Measurements from ENCODE around the gene DRC3.

Gene DRC3

DNA sequence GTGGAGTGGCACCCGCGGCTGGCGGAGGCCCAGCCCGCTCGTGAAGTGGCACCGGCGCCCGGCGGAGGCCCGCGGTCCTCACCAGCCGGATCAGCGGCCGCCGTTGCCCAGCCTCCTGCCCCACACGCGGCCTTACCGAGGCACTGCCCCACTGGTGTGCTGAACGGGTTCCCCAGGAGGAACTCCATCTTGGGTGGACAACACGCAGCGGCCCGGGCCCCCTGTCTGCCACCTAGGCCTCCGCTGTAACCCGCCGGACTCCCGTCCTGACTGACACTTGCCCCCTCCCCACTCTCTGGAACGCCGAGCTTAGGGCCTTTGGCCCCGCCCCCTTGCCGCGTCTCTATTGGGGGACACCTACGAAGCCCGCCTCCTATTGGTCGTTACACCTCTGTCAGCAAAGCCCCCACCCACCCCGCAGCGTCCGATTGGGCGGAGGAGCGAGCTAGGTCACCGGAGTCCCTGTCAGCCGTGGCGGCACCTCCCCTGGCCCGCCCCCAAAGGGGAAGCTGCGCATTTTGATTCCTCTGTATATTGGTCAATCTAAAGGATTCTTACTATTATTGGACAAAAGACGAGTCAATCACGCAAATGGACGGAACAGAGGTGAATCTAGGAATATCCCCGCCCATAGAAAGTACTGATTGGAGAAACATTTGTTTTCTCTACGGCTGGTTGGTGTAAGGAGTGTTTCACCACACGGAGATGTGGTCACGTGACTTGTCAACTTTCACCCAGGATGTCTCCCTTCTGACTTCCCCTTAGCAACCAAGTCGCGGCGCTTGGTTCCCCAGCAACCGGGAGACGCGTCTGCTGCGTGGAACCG is at the start of gene DRC3, which contains the start of gene TOM1L2:
TSS of gene DRC3 (plus strand) at position 737 of the 826 bp plus-strand sequence. CDS start 4,737 bp downstream, outside the sequence.
TSS of gene TOM1L2 (minus strand) at position 275 of the 826 bp plus-strand sequence. CDS start at position 188, 87 bp downstream.
- TF ChIP-seq SP1 (IDR thresholded peaks at IDR 0.05), result peak; percentile 97
- no peak for TF ChIP-seq ZNF384 (IDR thresholded peaks at IDR 0.05)
- peak; percentile 72; the same call in 1 of the 2 replicates for TF ChIP-seq HDGF (IDR thresholded peaks at IDR 0.05; ENCODE audit: borderline replicate concordance)
- TF ChIP-seq FOXK2 (IDR thresholded peaks at IDR 0.05), result no peak
- peak; percentile 100 for TF ChIP-seq PKNOX1 (IDR thresholded peaks at IDR 0.05)
- peak; percentile 36; the same call in 1 of the 2 replicates for TF ChIP-seq L3MBTL2 (conservative IDR thresholded peaks at IDR 0.05)
- 0 out of 2 replicates have a peak, but pooled peaks have one; percentile 38 for TF ChIP-seq ELF4 (IDR thresholded peaks at IDR 0.05)
- ChIA-PET CTCF (interaction anchor here (0.6 to 1.0 kb wide), 5 partner anchors 12 to 641 kb away, joined by 3 to 4 read pairs (median 3); no protein-coding TSS in a partner anchor), POLR2A (interaction anchor here (0.6 to 2.9 kb wide), 18 partner anchors 9 to 136 kb away, joined by 3 to 16 read pairs (median 4); partner anchors contain the start of gene SREBF1)
- DNase-seq (ENCODE audit: extremely low spot score), result peak; percentile 99

DNA sequence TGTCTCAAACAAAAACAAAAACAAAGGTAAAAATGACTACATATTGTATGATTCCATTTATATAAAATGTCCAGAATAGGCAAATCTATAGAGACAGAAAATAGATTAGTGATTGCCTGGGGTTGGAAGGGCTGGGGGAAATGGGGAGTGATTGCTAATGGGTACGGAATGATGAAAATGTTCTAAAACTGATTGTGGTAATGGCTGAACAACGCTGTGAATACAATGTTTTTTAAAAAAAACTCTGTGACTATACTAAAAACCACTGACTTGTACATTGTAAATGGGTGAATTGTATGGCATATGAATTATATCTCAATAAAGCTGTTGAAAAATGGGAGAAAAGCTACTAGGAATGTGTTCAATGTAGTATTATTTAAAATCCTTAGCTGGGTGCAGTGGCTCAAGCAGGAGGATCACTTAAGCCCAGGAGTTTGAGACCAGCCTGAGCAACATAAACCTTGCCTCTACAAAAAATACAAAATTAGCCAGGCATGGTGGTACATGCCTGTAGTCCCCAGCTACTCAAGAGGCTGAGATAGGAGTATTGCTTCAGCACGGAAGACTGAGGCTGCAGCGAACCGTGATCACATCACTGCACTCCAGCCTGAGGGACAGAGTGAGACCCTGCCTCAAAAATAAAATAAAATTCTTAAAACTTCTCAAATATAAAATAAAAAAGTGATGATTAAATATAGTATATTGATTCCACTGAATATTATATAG is 48.4 kb upstream of the DRC3 start:
- DNase-seq (ENCODE audit: extremely low spot score), result no peak
- CTCF ChIA-PET, result interaction anchor here (1.2 kb wide), 1 partner anchor 109 kb away, joined by 3 read pairs; no protein-coding TSS in a partner anchor
- POLR2A ChIA-PET, result no interaction called here
- no peak for TF ChIP-seq LEF1 (IDR thresholded peaks at IDR 0.05; ENCODE audit: borderline replicate concordance)
- no peak for TF ChIP-seq ELF4 (IDR thresholded peaks at IDR 0.05)
- TF ChIP-seq FOXA1 (IDR thresholded peaks at IDR 0.05), result no peak
- no peak for TF ChIP-seq SP1 (IDR thresholded peaks at IDR 0.05)
- TF ChIP-seq FOXK2 (IDR thresholded peaks at IDR 0.05), result no peak
- no peak for TF ChIP-seq PKNOX1 (IDR thresholded peaks at IDR 0.05)
- no peak for TF ChIP-seq L3MBTL2 (conservative IDR thresholded peaks at IDR 0.05)
- TF ChIP-seq NFRKB (IDR thresholded peaks at IDR 0.05), result no peak
- TF ChIP-seq ARNT (IDR thresholded peaks at IDR 0.05), result no peak
- no peak for TF ChIP-seq HDGF (IDR thresholded peaks at IDR 0.05; ENCODE audit: borderline replicate concordance)
- no peak for TF ChIP-seq CTBP1 (IDR thresholded peaks at IDR 0.05; ENCODE audit: borderline replicate concordance)
- TF ChIP-seq SUZ12 (IDR thresholded peaks at IDR 0.05), result no peak
- no peak for TF ChIP-seq FOXM1 (IDR thresholded peaks at IDR 0.05; ENCODE audit: borderline replicate concordance)
- no peak for TF ChIP-seq BHLHE40 (IDR thresholded peaks at IDR 0.05; ENCODE audit: borderline replicate concordance)
- no peak for TF ChIP-seq TARDBP (IDR thresholded peaks at IDR 0.05)
- no peak for TF ChIP-seq ZNF384 (IDR thresholded peaks at IDR 0.05)

DNA sequence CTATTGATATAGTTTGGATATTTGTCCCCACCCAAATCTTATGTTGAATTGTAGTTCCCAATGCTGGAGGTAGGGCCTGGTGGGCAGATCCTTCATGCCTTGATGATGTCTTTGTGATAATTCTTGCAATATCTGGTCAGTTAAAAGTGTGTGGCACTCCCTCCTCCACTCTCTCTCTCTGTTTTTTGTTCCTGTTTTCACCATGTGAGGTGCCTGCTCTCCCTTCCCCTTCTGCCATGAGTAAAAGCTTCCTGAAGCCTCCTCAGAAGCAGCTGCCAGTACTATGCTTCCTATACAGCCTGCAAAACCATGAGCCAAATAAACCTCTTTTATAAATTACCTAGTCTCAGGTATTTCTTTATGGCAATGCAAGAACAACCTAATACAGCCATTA is 47.8 kb upstream of the DRC3 start:
- no peak for TF ChIP-seq FOXK2 (IDR thresholded peaks at IDR 0.05)
- TF ChIP-seq SUZ12 (IDR thresholded peaks at IDR 0.05), result no peak
- TF ChIP-seq CTBP1 (IDR thresholded peaks at IDR 0.05; ENCODE audit: borderline replicate concordance), result no peak
- no peak for TF ChIP-seq L3MBTL2 (conservative IDR thresholded peaks at IDR 0.05)
- no peak for TF ChIP-seq FOXA1 (IDR thresholded peaks at IDR 0.05)
- no peak for TF ChIP-seq ARNT (IDR thresholded peaks at IDR 0.05)
- no peak for TF ChIP-seq NFRKB (IDR thresholded peaks at IDR 0.05)
- POLR2A ChIA-PET, result interaction anchor here (1.2 kb wide), 1 partner anchor 48 kb away, joined by 3 read pairs; the partner anchor contains the start of genes DRC3 and TOM1L2
- CTCF ChIA-PET, result interaction anchor here (0.7 to 1.2 kb wide), 2 partner anchors 10 to 108 kb away, joined by 3 read pairs; no protein-coding TSS in a partner anchor
- no peak for DNase-seq (ENCODE audit: extremely low spot score)

DNA sequence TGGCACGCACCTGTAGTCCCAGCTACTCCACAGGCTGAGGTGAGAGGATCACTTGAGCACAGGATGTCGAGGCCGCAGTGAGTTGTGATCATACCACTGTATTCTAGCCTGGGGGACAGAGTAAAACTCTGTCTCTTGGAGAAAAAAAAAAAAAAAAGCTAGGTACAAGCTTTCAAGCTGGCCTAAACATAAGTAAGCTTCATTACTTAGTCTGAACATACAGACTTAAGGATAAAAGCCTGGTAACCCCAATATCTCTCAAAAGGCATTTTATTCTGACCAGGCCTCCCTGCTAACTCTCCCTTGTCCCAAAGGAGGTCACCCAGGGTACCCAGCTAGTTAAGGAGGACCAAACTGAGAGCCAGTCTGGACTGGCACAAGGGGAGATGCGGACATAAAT is 46.6 kb upstream of the DRC3 start:
- DNase-seq (ENCODE audit: extremely low spot score), result no peak
- CTCF ChIA-PET, result interaction anchor here (1.0 kb wide), 1 partner anchor 12 kb away, joined by 4 read pairs; no protein-coding TSS in a partner anchor
- TF ChIP-seq LEF1 (IDR thresholded peaks at IDR 0.05; ENCODE audit: borderline replicate concordance), result no peak
- TF ChIP-seq FOXK2 (IDR thresholded peaks at IDR 0.05), result no peak
- no peak for TF ChIP-seq TARDBP (IDR thresholded peaks at IDR 0.05)
- no peak for TF ChIP-seq SP1 (IDR thresholded peaks at IDR 0.05)
- no peak for TF ChIP-seq PKNOX1 (IDR thresholded peaks at IDR 0.05)
- no peak for TF ChIP-seq FOXM1 (IDR thresholded peaks at IDR 0.05; ENCODE audit: borderline replicate concordance)
- no peak for TF ChIP-seq ELF4 (IDR thresholded peaks at IDR 0.05)
- no peak for TF ChIP-seq SUZ12 (IDR thresholded peaks at IDR 0.05)
- no peak for TF ChIP-seq ARNT (IDR thresholded peaks at IDR 0.05)
- TF ChIP-seq CTBP1 (IDR thresholded peaks at IDR 0.05; ENCODE audit: borderline replicate concordance), result no peak
- no peak for TF ChIP-seq L3MBTL2 (conservative IDR thresholded peaks at IDR 0.05)
- TF ChIP-seq HDGF (IDR thresholded peaks at IDR 0.05; ENCODE audit: borderline replicate concordance), result no peak
- TF ChIP-seq NFRKB (IDR thresholded peaks at IDR 0.05), result no peak
- no peak for TF ChIP-seq ZNF384 (IDR thresholded peaks at IDR 0.05)
- no peak for TF ChIP-seq BHLHE40 (IDR thresholded peaks at IDR 0.05; ENCODE audit: borderline replicate concordance)
- TF ChIP-seq FOXA1 (IDR thresholded peaks at IDR 0.05), result no peak
- POLR2A ChIA-PET, result interaction anchor here (1.2 kb wide), 1 partner anchor 46 kb away, joined by 3 read pairs; the partner anchor contains the start of genes DRC3 and TOM1L2

DNA sequence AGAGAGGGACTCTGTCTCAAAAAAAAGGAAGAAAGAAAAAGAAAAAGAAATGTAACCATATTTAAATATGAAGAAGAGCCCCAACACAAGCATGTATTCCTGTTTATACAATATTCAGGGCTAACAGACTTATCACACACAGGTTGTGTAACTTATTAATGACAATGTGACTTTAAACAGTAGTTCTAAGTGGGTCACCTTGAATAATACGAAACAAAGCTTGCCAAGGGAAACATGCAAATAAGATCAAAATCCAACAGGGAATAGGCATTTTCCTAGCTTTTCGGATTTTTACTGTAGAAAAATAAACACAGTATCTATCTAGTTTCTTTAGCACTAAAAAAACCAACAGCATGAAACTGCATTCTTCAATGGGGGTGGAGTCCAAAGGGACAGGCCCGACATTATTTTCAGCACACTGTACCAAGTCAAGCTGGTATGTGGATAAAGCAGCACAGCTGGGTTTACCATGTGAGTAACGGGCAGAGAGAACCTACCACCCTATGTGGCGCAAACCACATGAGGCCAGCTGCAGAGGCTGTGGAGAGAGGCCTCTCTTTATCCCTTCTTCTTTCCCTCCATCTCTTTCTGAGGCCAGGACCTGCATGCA is 45.7 kb upstream of the DRC3 start:
- DNase-seq (ENCODE audit: extremely low spot score), result no peak
- no peak for TF ChIP-seq SUZ12 (IDR thresholded peaks at IDR 0.05)
- no peak for TF ChIP-seq FOXA1 (IDR thresholded peaks at IDR 0.05)
- no peak for TF ChIP-seq L3MBTL2 (conservative IDR thresholded peaks at IDR 0.05)
- TF ChIP-seq FOXM1 (IDR thresholded peaks at IDR 0.05; ENCODE audit: borderline replicate concordance), result no peak
- TF ChIP-seq CTBP1 (IDR thresholded peaks at IDR 0.05; ENCODE audit: borderline replicate concordance), result no peak
- no peak for TF ChIP-seq SP1 (IDR thresholded peaks at IDR 0.05)
- no peak for TF ChIP-seq HDGF (IDR thresholded peaks at IDR 0.05; ENCODE audit: borderline replicate concordance)
- TF ChIP-seq TARDBP (IDR thresholded peaks at IDR 0.05), result no peak
- no peak for TF ChIP-seq ARNT (IDR thresholded peaks at IDR 0.05)
- no peak for TF ChIP-seq ZNF384 (IDR thresholded peaks at IDR 0.05)
- no peak for TF ChIP-seq FOXK2 (IDR thresholded peaks at IDR 0.05)
- no peak for TF ChIP-seq NFRKB (IDR thresholded peaks at IDR 0.05)
- CTCF ChIA-PET, result interaction anchor here (0.6 to 1.2 kb wide), 2 partner anchors 9 to 200 kb away, joined by 4 read pairs; no protein-coding TSS in a partner anchor
- POLR2A ChIA-PET, result no interaction called here

Measured in HEK293T (cell line).